ENCODE data around the gene MGAT4D. TPM values are rescaled to one million over a fixed set of nuclear protein-coding genes. Genes with fewer than 3 reads are reported as not detected.

Gene MGAT4D
- not detected for total RNA-seq

- Histone ChIP-seq H3K4me3 (peak within 1 kb of the TSS in 2 of 4 donors; percentile 35 to 56), H3K4me1 (peaks cover 0 to 9% (median 3%) of the 10 kb centered on the region in 3 donors), H3K27me3 (peaks cover 0 to 75% (median 6%) of the 10 kb centered on the region in 4 donors), H3K27ac (no peak within 1 kb of the TSS), H3K9me3 (no peaks in the 10 kb centered on the region), H3K36me3 (no peaks in the 10 kb centered on the region)
- 24 to 30% methylated on average over 24 to 26 of the region's 68 CpGs for WGBS, 2 donors
- no peak for DNase-seq
- TF ChIP-seq CTCF (IDR thresholded peaks at IDR 0.05) (no peak), POLR2A (IDR thresholded peaks at IDR 0.05) (no peak)
- intact Hi-C loops (cut with DNase I): no loop called here
Measured at GRCh38 chr4:140497747-140498636, at the start of gene MGAT4D. Gene MGAT4D (minus strand): TSS chr4:140498293. CDS start chr4:140498222, 71 bp downstream.

GRCh38 chr4:140533951-140534480 is 35.9 kb upstream of the MGAT4D start:
- H3K4me3 ChIP-seq: no peak overlapping the region
- no peak for DNase-seq
- no peak overlapping the region for H3K27ac ChIP-seq
- no peaks in the 10 kb centered on the region for H3K27me3 ChIP-seq
- TF ChIP-seq POLR2A (IDR thresholded peaks at IDR 0.05) (no peak), CTCF (IDR thresholded peaks at IDR 0.05) (no peak)
- WGBS, 2 donors: 71 to 78% methylated on average over 4 of the region's 4 CpGs
- H3K36me3 ChIP-seq: peaks cover 0 to 42% (median 0%) of the 10 kb centered on the region in 3 donors
- H3K4me1 ChIP-seq: no peaks in the 10 kb centered on the region
- H3K9me3 ChIP-seq: no peaks in the 10 kb centered on the region
- intact Hi-C loops (cut with DNase I): no loop called here

- intact Hi-C loops (cut with DNase I): loop anchor here (10.0 kb wide), 1 partner anchor 325 kb away; no protein-coding TSS in a partner anchor
- DNase-seq: no peak
- Histone ChIP-seq H3K4me1 (peaks cover 0 to 14% (median 4%) of the 10 kb centered on the region in 3 donors), H3K27me3 (no peaks in the 10 kb centered on the region), H3K36me3 (peaks cover 0 to 25% (median 0%) of the 10 kb centered on the region in 3 donors), H3K4me3 (no peak overlapping the region), H3K9me3 (no peaks in the 10 kb centered on the region), H3K27ac (no peak overlapping the region)
- no peak for TF ChIP-seq CTCF (IDR thresholded peaks at IDR 0.05)
- WGBS, 2 donors: 88 to 96% methylated on average over 1 of the region's 1 CpG
Measured at GRCh38 chr4:140529434-140529833, 31.3 kb upstream of the MGAT4D start.

- peak; percentile 84 to 94 (median 91) for TF ChIP-seq CTCF (IDR thresholded peaks at IDR 0.05)
- TF ChIP-seq POLR2A (IDR thresholded peaks at IDR 0.05): peak in 2 of 4 donors; percentile 45 to 55
- WGBS, 2 donors: 0 to 2% methylated on average over 18 to 31 of the region's 77 CpGs
- peak; percentile 92 for DNase-seq
- no peaks in the 10 kb centered on the region for H3K9me3 ChIP-seq
- H3K36me3 ChIP-seq: peaks cover 0 to 15% (median 0%) of the 10 kb centered on the region in 3 donors
- H3K27me3 ChIP-seq: no peaks in the 10 kb centered on the region
- peak within 1 kb of the TSS; percentile 80 to 89 (median 84) for H3K4me3 ChIP-seq
- peak within 1 kb of the TSS; percentile 83 to 91 (median 86) for H3K27ac ChIP-seq
- peaks cover 0 to 23% (median 11%) of the 10 kb centered on the region in 3 donors for H3K4me1 ChIP-seq
- intact Hi-C loops (cut with DNase I): loop anchor here (10.0 kb wide), 1 partner anchor 331 kb away; no protein-coding TSS in a partner anchor
Measured at GRCh38 chr4:140523857-140524742, 26.0 kb upstream of the MGAT4D start, which contains the start of gene ELMOD2. Gene ELMOD2 (plus strand): TSS chr4:140524168. CDS start chr4:140525429, 1,261 bp downstream.

Measured in esophagus squamous epithelium (tissue), 5 donors.